Nephron (organoid): Measurements from ENCODE around the gene EMP1.
A peak's percentile ranks its signal among the peaks of the same experiment; 100 is the strongest.

Experiments used
- H3K27ac Mint-ChIP-seq, 3 experiments: 2 replicates each; pipeline ENCODE4 v1.8.0; 2020; ENCODE audit warnings: mixed read lengths in 3 of 3, mild to moderate bottlenecking in 2 of 3, moderate library complexity in 1 of 3
- H3K27me3 Mint-ChIP-seq: 2 replicates; pipeline ENCODE4 v1.8.0; 2021; ENCODE audit warnings: low read depth, mild to moderate bottlenecking, moderate library complexity, mixed read lengths
- H3K36me3 Mint-ChIP-seq: 2 replicates; pipeline ENCODE4 v1.8.0; 2020; ENCODE audit warnings: low read depth, mixed read lengths
- H3K4me1 Mint-ChIP-seq: 2 replicates; pipeline ENCODE4 v1.8.0; 2020; ENCODE audit warnings: mixed read lengths
- H3K4me3 Mint-ChIP-seq, 3 experiments: 2 replicates each; pipeline ENCODE4 v1.8.0; 2020; ENCODE audit warnings: mild to moderate bottlenecking in 3 of 3, mixed read lengths in 3 of 3, moderate library complexity in 2 of 3
- H3K9me3 Mint-ChIP-seq: 2 replicates; pipeline ENCODE4 v1.8.0; 2020; ENCODE audit warnings: mixed read lengths
- TF ChIP-seq, protein P1 (sequence below), 3 experiments: fragments of 200-600 bp; sonication (generic); IDR thresholded peaks; one replicate each; pipeline ENCODE4 v1.5.0; 2021; ENCODE audit warnings: antibody characterized with exemption in 3 of 3; ENCODE audit not compliant: unreplicated experiment in 3 of 3

Gene EMP1

GRCh38 chr12:13179211-13180074 lies 17.1 kb upstream of the EMP1 start:
- Mint-ChIP-seq H3K4me1 (peaks cover 61% of the 10 kb centered on the region), H3K9me3 (no peaks in the 10 kb centered on the region), H3K4me3 (peak overlapping the region; percentile 36 to 63 (median 59)), H3K36me3 (no peaks in the 10 kb centered on the region), H3K27me3 (peaks cover 9% of the 10 kb centered on the region), H3K27ac (peak overlapping the region; percentile 88 to 100 (median 99))
- TF ChIP-seq, protein P1, sequence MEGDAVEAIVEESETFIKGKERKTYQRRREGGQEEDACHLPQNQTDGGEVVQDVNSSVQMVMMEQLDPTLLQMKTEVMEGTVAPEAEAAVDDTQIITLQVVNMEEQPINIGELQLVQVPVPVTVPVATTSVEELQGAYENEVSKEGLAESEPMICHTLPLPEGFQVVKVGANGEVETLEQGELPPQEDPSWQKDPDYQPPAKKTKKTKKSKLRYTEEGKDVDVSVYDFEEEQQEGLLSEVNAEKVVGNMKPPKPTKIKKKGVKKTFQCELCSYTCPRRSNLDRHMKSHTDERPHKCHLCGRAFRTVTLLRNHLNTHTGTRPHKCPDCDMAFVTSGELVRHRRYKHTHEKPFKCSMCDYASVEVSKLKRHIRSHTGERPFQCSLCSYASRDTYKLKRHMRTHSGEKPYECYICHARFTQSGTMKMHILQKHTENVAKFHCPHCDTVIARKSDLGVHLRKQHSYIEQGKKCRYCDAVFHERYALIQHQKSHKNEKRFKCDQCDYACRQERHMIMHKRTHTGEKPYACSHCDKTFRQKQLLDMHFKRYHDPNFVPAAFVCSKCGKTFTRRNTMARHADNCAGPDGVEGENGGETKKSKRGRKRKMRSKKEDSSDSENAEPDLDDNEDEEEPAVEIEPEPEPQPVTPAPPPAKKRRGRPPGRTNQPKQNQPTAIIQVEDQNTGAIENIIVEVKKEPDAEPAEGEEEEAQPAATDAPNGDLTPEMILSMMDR (IDR thresholded peaks at IDR 0.05; ENCODE audit: unreplicated experiment in 3 of 3), result no peak

DNA sequence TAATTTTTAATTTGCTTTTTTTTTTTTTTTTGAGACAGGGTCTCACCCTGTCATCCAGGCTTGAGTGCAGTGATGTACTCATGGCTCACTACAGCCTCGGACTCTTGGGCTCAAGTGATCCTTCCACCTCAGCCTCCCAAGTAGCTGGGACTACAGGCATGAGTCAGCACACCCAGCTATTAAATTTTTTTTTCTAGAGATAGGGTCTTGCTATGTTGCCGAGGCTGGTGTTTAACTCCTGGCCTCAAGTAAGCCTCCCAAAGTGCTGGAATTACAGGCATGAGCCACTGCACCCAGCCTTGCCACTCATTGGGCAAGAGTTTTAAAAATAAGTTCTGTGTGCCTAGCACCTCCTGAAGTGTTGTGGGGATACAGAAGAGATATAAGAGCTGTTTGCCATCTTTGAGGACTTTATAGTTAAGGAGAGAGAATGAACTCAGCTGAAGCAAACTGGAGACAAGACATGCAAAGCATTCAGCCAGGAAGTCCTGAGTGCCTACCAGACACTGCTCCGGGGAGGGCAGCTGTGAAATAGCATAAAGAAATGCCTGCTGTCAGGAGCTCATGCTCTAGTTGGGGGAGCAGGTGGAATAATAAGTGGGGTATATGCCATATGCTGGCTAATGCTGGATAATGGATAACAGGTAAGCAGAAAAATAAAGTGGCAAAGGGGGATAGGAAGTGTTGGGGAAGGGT lies 15.0 kb upstream of the EMP1 start:
- Mint-ChIP-seq H3K9me3 (no peaks in the 10 kb centered on the region), H3K4me3 (no peak overlapping the region), H3K36me3 (no peaks in the 10 kb centered on the region), H3K27ac (peak overlapping the region in 2 of 3 experiments; percentile 22 to 26), H3K27me3 (peaks cover 9% of the 10 kb centered on the region), H3K4me1 (peaks cover 50% of the 10 kb centered on the region)
- TF ChIP-seq, protein P1 (IDR thresholded peaks at IDR 0.05; ENCODE audit: unreplicated experiment in 3 of 3), result no peak

DNA sequence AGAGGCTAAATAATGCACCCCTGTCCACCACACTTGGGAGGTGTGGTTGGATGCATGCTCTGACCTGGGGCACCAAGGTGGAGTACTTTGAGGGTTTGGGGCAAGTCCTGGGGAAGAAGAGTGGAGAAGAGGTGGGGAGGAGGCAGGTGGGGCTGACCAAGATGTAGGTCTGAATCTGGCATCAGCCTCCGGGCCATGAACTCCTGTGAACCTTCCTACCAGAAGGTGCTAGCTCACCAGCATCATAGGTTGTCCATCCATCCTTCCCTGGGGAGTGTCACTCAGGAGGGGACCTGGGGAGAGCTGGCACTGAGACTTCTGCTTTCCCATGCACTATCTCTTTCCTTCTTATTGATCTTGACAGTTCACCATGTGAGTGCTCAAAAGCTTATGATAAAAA lies 13.6 kb upstream of the EMP1 start:
- Mint-ChIP-seq H3K4me1 (peaks cover 52% of the 10 kb centered on the region), H3K27ac (no peak overlapping the region), H3K36me3 (no peaks in the 10 kb centered on the region), H3K27me3 (peaks cover 9% of the 10 kb centered on the region), H3K9me3 (no peaks in the 10 kb centered on the region), H3K4me3 (no peak overlapping the region)
- TF ChIP-seq, protein P1 (IDR thresholded peaks at IDR 0.05; ENCODE audit: unreplicated experiment in 3 of 3), result no peak

DNA sequence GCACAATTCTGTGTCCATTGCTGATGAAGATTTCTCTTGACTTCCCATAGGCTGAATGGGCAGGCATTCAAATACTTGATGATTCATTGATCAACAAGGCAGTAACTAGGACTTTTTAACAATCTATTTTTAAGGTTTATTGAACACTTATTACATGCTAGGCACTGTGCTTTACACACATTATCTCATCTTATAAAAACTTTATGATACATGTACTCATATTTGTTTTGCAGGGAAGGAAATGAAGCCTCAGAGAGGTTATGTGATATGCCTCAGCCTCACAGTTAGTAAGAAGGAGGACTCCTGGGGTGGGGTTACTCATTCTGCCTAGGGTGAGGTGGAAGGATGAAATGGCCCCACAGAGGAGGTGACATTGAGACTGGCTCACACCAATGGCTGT lies 12.9 kb upstream of the EMP1 start:
- H3K27me3 Mint-ChIP-seq, result peaks cover 9% of the 10 kb centered on the region
- no peaks in the 10 kb centered on the region for H3K36me3 Mint-ChIP-seq
- no peak overlapping the region for H3K4me3 Mint-ChIP-seq
- no peak overlapping the region for H3K27ac Mint-ChIP-seq
- peaks cover 52% of the 10 kb centered on the region for H3K4me1 Mint-ChIP-seq
- H3K9me3 Mint-ChIP-seq, result no peaks in the 10 kb centered on the region
- TF ChIP-seq, protein P1 (IDR thresholded peaks at IDR 0.05; ENCODE audit: unreplicated experiment in 3 of 3), result no peak

- Mint-ChIP-seq H3K27ac (peak overlapping the region in 2 of 3 experiments; percentile 25 to 61), H3K4me1 (peaks cover 49% of the 10 kb centered on the region), H3K36me3 (no peaks in the 10 kb centered on the region), H3K9me3 (no peaks in the 10 kb centered on the region), H3K27me3 (peaks cover 4% of the 10 kb centered on the region), H3K4me3 (no peak overlapping the region)
- TF ChIP-seq, protein P1 (IDR thresholded peaks at IDR 0.05; ENCODE audit: unreplicated experiment in 3 of 3), result no peak
These were observed 10.2 kb upstream of the EMP1 start for GRCh38 chr12:13186302-13186701.
